Choroid plexus epithelial cell (primary cell): ENCODE data around the gene NTM.
A peak's percentile ranks its signal among the peaks of the same experiment; 100 is the strongest.

ENCODE experiments used
- DNase-seq: peaks from one replicate; pipeline ENCODE4 v3.0.0-alpha.2; 2010; ENCODE audit warnings: low read depth
- H3K4me3 ChIP-seq: 2 replicates; pipeline ENCODE4 v1.5.1; 2011; ENCODE audit warnings: low read depth, mild to moderate bottlenecking, control low read depth, low read length, moderate library complexity
- TF ChIP-seq, protein P1 (sequence below): conservative IDR thresholded peaks from 2 replicates; pipeline ENCODE4 v1.5.1; 2011; ENCODE audit warnings: low read depth, mild to moderate bottlenecking, control low read depth, inconsistent platforms, low read length, moderate library complexity

The NTM gene

GRCh38 chr11:131854391-131854790 is 484.0 kb downstream of the NTM start:
- TF ChIP-seq, protein P1, sequence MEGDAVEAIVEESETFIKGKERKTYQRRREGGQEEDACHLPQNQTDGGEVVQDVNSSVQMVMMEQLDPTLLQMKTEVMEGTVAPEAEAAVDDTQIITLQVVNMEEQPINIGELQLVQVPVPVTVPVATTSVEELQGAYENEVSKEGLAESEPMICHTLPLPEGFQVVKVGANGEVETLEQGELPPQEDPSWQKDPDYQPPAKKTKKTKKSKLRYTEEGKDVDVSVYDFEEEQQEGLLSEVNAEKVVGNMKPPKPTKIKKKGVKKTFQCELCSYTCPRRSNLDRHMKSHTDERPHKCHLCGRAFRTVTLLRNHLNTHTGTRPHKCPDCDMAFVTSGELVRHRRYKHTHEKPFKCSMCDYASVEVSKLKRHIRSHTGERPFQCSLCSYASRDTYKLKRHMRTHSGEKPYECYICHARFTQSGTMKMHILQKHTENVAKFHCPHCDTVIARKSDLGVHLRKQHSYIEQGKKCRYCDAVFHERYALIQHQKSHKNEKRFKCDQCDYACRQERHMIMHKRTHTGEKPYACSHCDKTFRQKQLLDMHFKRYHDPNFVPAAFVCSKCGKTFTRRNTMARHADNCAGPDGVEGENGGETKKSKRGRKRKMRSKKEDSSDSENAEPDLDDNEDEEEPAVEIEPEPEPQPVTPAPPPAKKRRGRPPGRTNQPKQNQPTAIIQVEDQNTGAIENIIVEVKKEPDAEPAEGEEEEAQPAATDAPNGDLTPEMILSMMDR, result no peak
- H3K4me3 ChIP-seq, result no peak overlapping the region
- no peak for DNase-seq

DNA sequence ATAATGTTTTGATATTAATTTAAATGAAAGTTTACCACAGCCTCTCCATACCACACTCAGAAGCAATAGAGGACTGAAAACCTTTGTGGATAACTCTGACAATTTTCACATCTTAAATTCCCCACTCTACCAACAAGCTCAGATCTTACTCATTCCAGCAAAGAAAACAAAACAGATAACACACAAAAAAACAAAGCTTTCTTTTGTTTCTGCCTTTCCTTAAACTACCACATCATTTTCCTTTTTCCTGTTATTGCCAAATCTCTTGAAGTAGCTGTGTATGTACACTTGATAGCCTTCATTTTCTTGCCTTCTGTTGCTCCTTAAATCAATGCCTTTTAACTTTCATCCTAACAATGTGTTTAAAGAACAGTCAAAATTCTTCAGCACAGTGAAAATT is 484.9 kb downstream of the NTM start:
- H3K4me3 ChIP-seq, result no peak overlapping the region
- DNase-seq, result no peak
- TF ChIP-seq, protein P1, result no peak

DNA sequence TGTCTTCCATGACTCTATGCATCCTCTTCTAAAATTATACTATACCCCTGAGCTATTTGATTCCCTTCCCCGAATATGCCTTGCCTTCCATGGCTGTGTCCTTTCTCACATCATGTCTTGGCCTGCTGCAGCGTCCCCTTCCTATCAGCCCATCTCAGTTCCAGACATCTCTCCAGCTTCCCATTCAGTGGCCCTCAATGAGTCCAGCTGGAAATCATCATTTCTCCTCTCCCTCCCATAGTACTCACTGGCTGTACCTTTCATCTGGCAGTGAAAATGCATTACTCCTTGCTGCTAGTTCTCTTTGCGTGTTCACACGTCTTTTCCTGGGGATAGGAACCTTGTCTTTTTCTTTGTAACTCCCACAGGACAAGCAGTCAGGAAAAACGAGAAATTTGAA is 486.8 kb downstream of the NTM start:
- H3K4me3 ChIP-seq, result no peak overlapping the region
- TF ChIP-seq, protein P1, result no peak
- no peak for DNase-seq

DNA sequence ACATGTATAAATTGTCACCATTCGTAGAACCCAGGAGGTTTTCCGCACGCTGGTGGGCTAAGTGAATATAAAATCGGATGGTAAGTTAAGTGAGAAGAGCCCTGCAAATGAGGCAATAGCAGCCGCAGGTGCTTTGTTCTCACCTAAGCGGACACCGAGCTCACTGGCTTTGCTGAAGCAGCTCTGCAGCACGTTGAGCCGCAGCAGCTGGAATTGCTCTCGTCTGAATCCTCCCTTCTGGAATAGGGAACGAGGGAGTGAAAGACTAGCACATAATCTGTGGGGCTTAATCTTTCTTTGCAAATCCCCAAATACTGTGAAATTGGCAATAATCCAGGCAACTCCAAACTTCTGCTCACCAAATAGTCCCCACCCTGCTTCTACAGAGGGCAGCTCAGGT is 488.1 kb downstream of the NTM start:
- no peak for DNase-seq
- TF ChIP-seq, protein P1, result no peak
- H3K4me3 ChIP-seq, result no peak overlapping the region

DNA sequence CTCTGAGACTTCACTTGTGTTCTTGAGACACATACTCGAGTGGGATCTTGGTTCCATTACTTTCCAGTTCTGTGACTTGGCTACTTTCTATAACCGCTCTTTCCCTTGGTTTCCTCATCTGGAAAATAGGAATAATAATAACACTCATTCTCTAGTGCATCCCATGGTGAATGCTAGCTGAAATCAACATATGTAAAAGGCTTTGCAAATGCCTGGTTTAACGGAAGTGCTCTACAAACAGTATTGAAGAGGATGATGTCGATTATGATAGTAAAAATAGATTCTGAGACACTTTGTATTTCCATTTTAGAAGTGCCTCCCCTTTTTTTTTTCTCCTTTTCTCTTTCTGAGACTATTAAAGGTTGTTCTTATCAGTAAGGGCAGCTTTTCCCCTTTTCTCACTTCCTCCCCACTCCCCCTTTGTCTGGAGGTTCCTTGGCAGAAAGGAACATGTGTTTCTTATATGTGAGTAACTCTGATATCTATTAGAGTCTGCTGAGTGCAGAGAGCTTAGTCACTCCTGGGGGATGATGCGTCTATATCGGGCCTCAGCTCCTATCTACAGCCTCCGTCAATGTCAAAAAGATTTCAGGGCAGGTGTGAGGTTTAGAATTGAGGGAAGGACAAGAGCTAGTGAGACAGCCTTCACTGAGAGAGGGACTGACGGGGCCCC is 489.3 kb downstream of the NTM start:
- TF ChIP-seq, protein P1, result no peak
- no peak overlapping the region for H3K4me3 ChIP-seq
- DNase-seq, result peak; percentile 47

DNA sequence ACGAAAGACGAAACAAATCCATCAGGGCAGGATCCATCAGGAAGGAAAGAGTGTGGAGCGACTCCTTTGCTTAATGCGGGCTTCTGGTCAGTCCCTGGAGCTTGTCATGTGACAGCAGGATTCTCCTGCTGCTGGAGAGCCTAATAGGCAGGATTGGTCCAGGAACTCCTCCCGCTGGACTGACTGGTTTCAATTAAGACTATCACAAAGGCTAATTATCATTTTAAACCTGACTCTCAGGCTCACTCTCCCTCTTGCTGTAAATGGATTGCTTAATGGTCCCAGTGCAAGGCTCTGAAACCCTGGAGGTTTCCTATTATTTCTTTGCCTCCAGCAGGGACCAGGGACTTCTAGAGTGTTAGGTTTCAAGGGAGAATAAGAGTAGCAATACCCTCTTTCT is 493.8 kb downstream of the NTM start:
- TF ChIP-seq, protein P1, result no peak
- DNase-seq, result no peak
- H3K4me3 ChIP-seq, result no peak overlapping the region

- TF ChIP-seq, protein P1, result no peak
These were observed 495.4 kb downstream of the NTM start for GRCh38 chr11:131865860-131866259.

More at GRCh38 chr11:131865860-131866259, 495.4 kb downstream of the NTM start:
- DNase-seq, result no peak
- H3K4me3 ChIP-seq, result no peak overlapping the region
